GM06990 (cell line): Measurements from ENCODE around the gene PCDH1.
"Not testable (repeated sequence)": the region's sequence is repeated elsewhere in the genome, so short reads cannot be mapped to it uniquely, and the experiment has no call there.

ENCODE experiments used
- DNase-seq: peaks from one replicate; pipeline ENCODE4 v3.0.0-alpha.2; 2011; ENCODE audit not compliant: insufficient read length; ENCODE audit errors: extremely low read depth
- H3K27me3 ChIP-seq: replicated peaks from 2 replicates; pipeline ENCODE4 v1.6.0; 2011; ENCODE audit warnings: low read length; ENCODE audit not compliant: control insufficient read depth, insufficient read depth
- H3K36me3 ChIP-seq: 2 replicates; pipeline ENCODE4 v1.5.1; 2011; ENCODE audit warnings: low read length; ENCODE audit not compliant: control insufficient read depth, insufficient read depth
- H3K4me3 ChIP-seq: replicated peaks from 2 replicates; pipeline ENCODE4 v1.5.1; 2011; ENCODE audit warnings: low read depth, mild to moderate bottlenecking, control low read depth, low read length
- CTCF ChIP-seq: IDR thresholded peaks from 2 replicates; pipeline ENCODE4 v1.5.1; 2011; ENCODE audit warnings: low read length, control low read depth, mild to moderate bottlenecking, inconsistent platforms; ENCODE audit not compliant: insufficient read depth, poor library complexity, severe bottlenecking

The PCDH1 gene

GRCh38 chr5:141878186-141878710 is at the start of gene PCDH1:
TSS of gene PCDH1 (minus strand) at chr5:141878410. CDS start at chr5:141878262, 148 bp downstream.
- Histone ChIP-seq H3K4me3 (peak within 1 kb of the TSS; percentile 32), H3K27me3 (peaks cover 3% of the 10 kb centered on the region; the same call in 1 of the 2 replicates), H3K36me3 (no peaks in the 10 kb centered on the region)
- no peak for TF ChIP-seq CTCF
- no peak for DNase-seq

DNA sequence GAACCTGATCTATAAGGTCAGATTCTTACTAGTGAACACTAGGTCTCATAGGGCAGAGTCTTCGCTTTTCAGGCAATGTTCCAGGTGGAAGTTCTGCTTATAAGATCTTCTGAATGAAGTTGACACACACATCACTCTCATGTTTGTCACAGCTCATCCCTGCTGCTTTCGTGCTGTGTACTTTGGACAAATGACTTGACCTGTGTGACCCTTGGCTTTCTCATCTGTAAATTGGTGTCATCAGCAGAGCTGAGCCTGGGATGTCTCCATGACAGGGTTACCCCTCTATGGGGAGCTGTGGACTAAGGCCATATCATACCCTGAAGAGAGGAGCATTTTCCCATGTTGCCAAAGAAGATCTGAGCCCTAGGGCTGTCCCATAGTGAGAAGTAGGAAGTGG is 48.2 kb upstream of the PCDH1 start:
- no peak for TF ChIP-seq CTCF
- H3K36me3 ChIP-seq = peaks cover 25% of the 10 kb centered on the region
- no peak overlapping the region for H3K4me3 ChIP-seq

GRCh38 chr5:141923448-141924313 is 45.5 kb upstream of the PCDH1 start, which contains the start of gene DELE1:
TSS of gene DELE1 (plus strand) at chr5:141923871. CDS start at chr5:141923942, 71 bp downstream.
- Histone ChIP-seq H3K27me3 (no peaks in the 10 kb centered on the region), H3K36me3 (peaks cover 12% of the 10 kb centered on the region), H3K4me3 (peak within 1 kb of the TSS; percentile 92)
- TF ChIP-seq CTCF = no peak
- peak; percentile 91 for DNase-seq

More for the DNA sequence above, 48.2 kb upstream of the PCDH1 start:
- no peaks in the 10 kb centered on the region for H3K27me3 ChIP-seq
- no peak for DNase-seq

GRCh38 chr5:141922827-141923447 is 44.7 kb upstream of the PCDH1 start:
- Histone ChIP-seq H3K4me3 (peak overlapping the region; percentile 92), H3K36me3 (peaks cover 10% of the 10 kb centered on the region)
- DNase-seq, H3K27me3 ChIP-seq: not testable (repeated sequence)

DNA sequence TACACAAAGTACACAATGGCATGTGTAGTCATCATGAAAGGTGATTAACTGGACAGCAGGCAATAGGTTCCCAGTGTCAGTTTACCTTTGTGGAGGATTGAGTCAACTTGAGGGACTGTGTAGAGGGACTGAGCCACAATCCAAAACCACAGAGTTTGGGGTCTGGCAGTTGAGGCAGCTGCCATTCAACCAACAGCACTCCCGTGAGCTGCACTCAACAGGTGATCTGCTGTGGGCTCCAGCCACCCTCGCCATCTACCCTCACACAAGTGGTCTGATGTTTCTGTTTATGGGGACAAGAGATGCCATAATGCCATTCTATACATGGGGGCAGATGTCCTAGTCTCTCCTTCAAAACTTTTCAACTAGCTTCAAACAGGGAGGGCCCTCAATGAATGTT is 42.6 kb upstream of the PCDH1 start:
- Histone ChIP-seq H3K27me3 (no peaks in the 10 kb centered on the region), H3K36me3 (no peaks in the 10 kb centered on the region), H3K4me3 (no peak overlapping the region)
- TF ChIP-seq CTCF = no peak
- no peak for DNase-seq
